ENCODE measurements around the gene PHYHD1. TPM values are rescaled to one million over a fixed set of nuclear protein-coding genes. Genes with fewer than 3 reads are reported as not detected.
"Not testable (repeated sequence)": the region's sequence is repeated elsewhere in the genome, so short reads cannot be mapped to it uniquely, and the experiment has no call there.

Gene PHYHD1
- total and polyA plus RNA-seq, 7 donors: 1.6 to 30.5 (median 15.5) TPM

DNA sequence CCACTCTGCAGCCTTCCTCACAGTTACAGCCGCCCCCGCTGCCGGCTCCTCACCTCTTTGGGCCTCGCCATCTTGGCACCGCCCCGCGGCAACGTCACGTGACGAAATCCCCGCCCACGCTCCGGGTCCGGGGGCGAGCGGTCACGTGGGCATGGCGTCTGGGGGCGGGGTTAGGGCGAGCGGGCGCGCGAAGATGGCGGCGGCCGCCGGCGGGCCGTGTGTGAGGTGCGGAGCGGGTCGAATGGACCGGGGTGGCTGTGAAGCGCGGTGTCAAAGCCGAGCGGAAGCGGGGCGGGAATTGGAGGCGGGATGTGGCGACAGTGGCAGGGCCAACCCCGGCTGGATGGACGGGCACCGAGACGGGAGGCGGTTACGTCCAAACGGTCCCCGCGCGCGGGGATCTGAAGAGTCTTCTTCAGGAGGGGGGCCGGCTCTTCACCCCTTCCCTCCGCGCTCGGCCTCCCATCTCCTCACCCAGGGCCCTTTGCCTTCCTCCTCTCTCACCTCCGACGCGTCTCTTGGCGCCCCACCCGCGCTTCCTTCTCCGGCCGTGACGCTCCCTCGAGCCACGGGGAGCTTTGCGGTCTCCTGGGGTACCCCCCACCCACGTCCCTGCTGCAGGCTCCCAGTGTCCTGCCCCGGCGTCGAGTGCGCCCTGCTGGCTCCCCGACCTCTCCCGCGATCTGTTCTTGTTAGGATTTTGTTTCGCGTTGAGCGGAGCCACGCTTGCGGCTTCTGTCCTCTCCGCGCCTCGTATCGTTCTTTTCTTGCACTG is 26.9 kb downstream of the PHYHD1 start, which contains the start of the genes DOLK and NUP188:
DOLK (minus strand) TSS at position 77 of the 775 bp plus-strand sequence. CDS start 300 bp downstream, outside the sequence.
NUP188 (plus strand) TSS at position 173 of the 775 bp plus-strand sequence; CDS start at position 194, 21 bp downstream.
- TF ChIP-seq POLR2A (IDR thresholded peaks at IDR 0.05): peak; percentile 87
- peak; percentile 91 to 96 (median 96) for TF ChIP-seq POLR2AphosphoS5 (IDR thresholded peaks at IDR 0.05)
- no peak for TF ChIP-seq EP300 (IDR thresholded peaks at IDR 0.05)

DNA sequence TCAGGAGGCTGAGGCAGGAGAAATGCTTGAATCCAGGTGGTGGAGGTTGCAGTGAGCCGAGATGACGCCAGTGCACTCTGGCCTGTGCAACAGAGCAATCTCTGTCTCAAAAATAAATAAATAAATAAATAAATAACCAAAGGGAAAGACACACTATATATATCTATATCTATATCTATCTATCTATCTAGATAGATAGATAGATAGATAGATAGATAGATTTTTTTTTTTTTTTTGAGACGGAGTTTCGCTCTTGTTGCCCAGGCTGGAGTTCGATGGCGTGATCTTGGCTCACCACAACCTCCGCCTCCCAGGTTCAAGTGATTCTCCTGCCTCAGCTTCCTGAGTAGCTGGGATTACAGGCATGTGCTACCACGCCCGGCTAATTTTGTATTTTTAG is 40.6 kb downstream of the PHYHD1 start:
- intact Hi-C loops (cut with DNase I); H3K27ac ChIP-seq; H3K9me3 ChIP-seq; DNase-seq; H3K27me3 ChIP-seq; H3K4me1 ChIP-seq; H3K4me3 ChIP-seq: not testable (repeated sequence)
- H3K36me3 ChIP-seq: peaks cover 6 to 84% (median 35%) of the 10 kb centered on the region in 4 donors
- 94 to 97% methylated on average over 9 of the region's 9 CpGs for WGBS, 2 donors

More for the DNA sequence above, 26.9 kb downstream of the PHYHD1 start, which contains the start of the genes DOLK and NUP188:
- Histone ChIP-seq H3K4me3 (peak within 1 kb of the TSS; percentile 59 to 89 (median 76)), H3K36me3 (peaks cover 0 to 27% (median 2%) of the 10 kb centered on the region in 4 donors), H3K27me3 (no peaks in the 10 kb centered on the region), H3K4me1 (peaks cover 0 to 17% (median 16%) of the 10 kb centered on the region in 4 donors), H3K9me3 (no peaks in the 10 kb centered on the region), H3K27ac (peak within 1 kb of the TSS; percentile 86 to 95 (median 94))
- peak; percentile 97 for DNase-seq
- intact Hi-C loops (cut with DNase I): no loop called here
- WGBS, 2 donors: 0 to 1% methylated on average over 86 of the region's 86 CpGs

DNA sequence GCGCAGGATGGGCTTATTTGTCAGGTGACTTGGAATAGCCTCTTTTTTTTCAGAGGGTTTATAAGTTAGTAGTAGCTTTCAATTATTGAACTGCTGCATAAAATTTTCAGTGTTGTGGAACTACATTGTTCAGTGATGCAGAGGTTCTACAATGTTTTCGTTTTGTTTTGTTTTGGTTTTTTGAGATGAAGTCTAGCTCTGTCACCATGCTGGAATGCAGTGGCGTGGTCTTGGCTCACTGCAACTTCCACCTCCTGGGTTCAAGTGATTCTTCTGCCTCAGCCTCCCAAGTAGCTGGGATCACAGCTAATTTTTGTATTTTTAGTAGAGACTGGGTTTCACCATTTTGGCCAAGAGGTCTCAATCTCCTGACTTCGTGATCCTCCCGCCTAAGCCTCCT is 48.7 kb downstream of the PHYHD1 start:
- no peaks in the 10 kb centered on the region for H3K9me3 ChIP-seq

DNA sequence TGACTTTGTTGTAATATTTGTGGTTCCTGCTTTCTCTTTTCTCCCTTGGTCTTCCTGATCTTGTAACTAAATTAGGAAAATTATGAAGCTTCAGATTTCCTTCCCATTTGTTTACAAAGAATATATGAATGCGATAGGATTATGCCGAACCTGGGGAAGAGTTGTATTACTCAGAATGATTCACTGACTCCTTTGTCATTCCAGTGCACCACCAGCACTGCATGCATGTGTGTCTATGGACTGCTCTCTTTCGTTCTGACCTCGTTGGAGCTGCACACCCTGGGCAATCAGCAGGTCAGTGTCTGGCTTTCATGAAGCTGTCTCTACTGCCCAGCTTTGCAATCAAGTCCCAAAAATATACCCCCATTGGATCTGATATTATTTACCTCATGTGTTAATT is 52.2 kb downstream of the PHYHD1 start:
- TF ChIP-seq, protein P1, sequence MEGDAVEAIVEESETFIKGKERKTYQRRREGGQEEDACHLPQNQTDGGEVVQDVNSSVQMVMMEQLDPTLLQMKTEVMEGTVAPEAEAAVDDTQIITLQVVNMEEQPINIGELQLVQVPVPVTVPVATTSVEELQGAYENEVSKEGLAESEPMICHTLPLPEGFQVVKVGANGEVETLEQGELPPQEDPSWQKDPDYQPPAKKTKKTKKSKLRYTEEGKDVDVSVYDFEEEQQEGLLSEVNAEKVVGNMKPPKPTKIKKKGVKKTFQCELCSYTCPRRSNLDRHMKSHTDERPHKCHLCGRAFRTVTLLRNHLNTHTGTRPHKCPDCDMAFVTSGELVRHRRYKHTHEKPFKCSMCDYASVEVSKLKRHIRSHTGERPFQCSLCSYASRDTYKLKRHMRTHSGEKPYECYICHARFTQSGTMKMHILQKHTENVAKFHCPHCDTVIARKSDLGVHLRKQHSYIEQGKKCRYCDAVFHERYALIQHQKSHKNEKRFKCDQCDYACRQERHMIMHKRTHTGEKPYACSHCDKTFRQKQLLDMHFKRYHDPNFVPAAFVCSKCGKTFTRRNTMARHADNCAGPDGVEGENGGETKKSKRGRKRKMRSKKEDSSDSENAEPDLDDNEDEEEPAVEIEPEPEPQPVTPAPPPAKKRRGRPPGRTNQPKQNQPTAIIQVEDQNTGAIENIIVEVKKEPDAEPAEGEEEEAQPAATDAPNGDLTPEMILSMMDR (IDR thresholded peaks at IDR 0.05): no peak
- no peak for TF ChIP-seq POLR2AphosphoS5 (IDR thresholded peaks at IDR 0.05)
- no peak for TF ChIP-seq EP300 (IDR thresholded peaks at IDR 0.05)
- TF ChIP-seq POLR2A (IDR thresholded peaks at IDR 0.05): no peak
- Histone ChIP-seq H3K27me3 (no peaks in the 10 kb centered on the region), H3K27ac (no peak overlapping the region), H3K36me3 (peaks cover 0 to 96% (median 40%) of the 10 kb centered on the region in 4 donors), H3K9me3 (no peaks in the 10 kb centered on the region), H3K4me3 (no peak overlapping the region), H3K4me1 (no peaks in the 10 kb centered on the region)
- intact Hi-C loops (cut with DNase I): no loop called here
- WGBS, 2 donors: 88 to 93% methylated on average over 4 of the region's 4 CpGs
- DNase-seq: no peak

More for the DNA sequence above, 48.7 kb downstream of the PHYHD1 start:
- intact Hi-C loops (cut with DNase I): no loop called here
- Histone ChIP-seq H3K4me3 (no peak overlapping the region), H3K36me3 (peaks cover 0 to 74% (median 32%) of the 10 kb centered on the region in 4 donors), H3K27me3 (no peaks in the 10 kb centered on the region), H3K4me1 (no peaks in the 10 kb centered on the region), H3K27ac (no peak overlapping the region)
- no peak for DNase-seq
- TF ChIP-seq POLR2AphosphoS5 (IDR thresholded peaks at IDR 0.05) (no peak), EP300 (IDR thresholded peaks at IDR 0.05) (no peak), POLR2A (IDR thresholded peaks at IDR 0.05) (no peak)
- TF ChIP-seq, protein P1 (IDR thresholded peaks at IDR 0.05): no peak
- WGBS, 2 donors: 94 to 96% methylated on average over 5 of the region's 5 CpGs

DNA sequence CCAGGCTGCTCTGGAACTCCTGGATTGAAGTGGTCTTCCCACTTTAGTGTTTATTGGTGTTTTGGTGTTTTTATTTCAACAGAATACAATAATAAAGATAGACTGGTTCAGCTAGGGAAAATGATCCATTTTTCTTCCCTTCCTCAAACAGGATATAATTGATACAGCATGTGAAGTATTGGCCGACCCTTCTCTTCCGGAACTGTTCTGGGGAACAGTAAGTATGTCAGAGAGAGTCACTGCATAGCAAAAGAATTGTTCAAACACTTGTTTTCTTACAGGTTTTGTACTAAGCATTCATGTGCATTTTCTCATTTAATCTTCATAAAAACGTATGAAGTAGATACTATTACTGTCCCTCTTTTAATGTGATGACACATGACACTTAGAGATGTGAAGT is 58.3 kb downstream of the PHYHD1 start:
- TF ChIP-seq POLR2A (IDR thresholded peaks at IDR 0.05) (no peak), POLR2AphosphoS5 (IDR thresholded peaks at IDR 0.05) (no peak), EP300 (IDR thresholded peaks at IDR 0.05) (no peak)
- TF ChIP-seq, protein P1 (IDR thresholded peaks at IDR 0.05): no peak
- WGBS, 2 donors: 85 to 95% methylated on average over 3 of the region's 3 CpGs
- no peak overlapping the region for H3K4me3 ChIP-seq
- no peak overlapping the region for H3K27ac ChIP-seq
- no peaks in the 10 kb centered on the region for H3K27me3 ChIP-seq
- H3K36me3 ChIP-seq: peaks cover 21 to 98% (median 54%) of the 10 kb centered on the region in 4 donors
- intact Hi-C loops (cut with DNase I): no loop called here
- no peaks in the 10 kb centered on the region for H3K9me3 ChIP-seq
- no peak for DNase-seq
- H3K4me1 ChIP-seq: no peaks in the 10 kb centered on the region
